BJ (cell line): Measurements from ENCODE around the gene CDK2. TPM values are rescaled to one million over a fixed set of nuclear protein-coding genes. Genes with fewer than 3 reads are reported as not detected.

Experiments
- CTCF ChIA-PET: fragments of 350-600 bp; formaldehyde crosslinking; extraction: SDS; loops from one replicate; lab custom pipeline; 2021; ENCODE audit warnings: antibody characterized with exemption, inconsistent platforms; lab: Yijun Ruan, JAX
- POLR2A ChIA-PET: fragments of 300-600 bp; sonication (Branson Sonifier 250); formaldehyde crosslinking; extraction: SDS; loops from one replicate; lab custom pipeline; 2021; ENCODE audit warnings: antibody characterized with exemption; lab: Charles Lee
- DNase-seq: peaks from one replicate; pipeline ENCODE4 v3.0.0-alpha.2; 2011; ENCODE audit warnings: low read depth
- H3K27me3 ChIP-seq: 2 replicates; pipeline ENCODE4 v1.6.0; 2011; ENCODE audit warnings: low read length; ENCODE audit not compliant: control insufficient read depth, insufficient read depth
- H3K36me3 ChIP-seq: 2 replicates; pipeline ENCODE4 v1.5.1; 2011; ENCODE audit warnings: low read length; ENCODE audit not compliant: control insufficient read depth, insufficient read depth
- H3K4me3 ChIP-seq: 2 replicates; pipeline ENCODE4 v1.5.1; 2011; ENCODE audit warnings: low read depth, mild to moderate bottlenecking, control low read depth, low read length
- CTCF ChIP-seq: IDR thresholded peaks from 2 replicates; pipeline ENCODE4 v1.5.1; 2011; ENCODE audit warnings: low read depth, mild to moderate bottlenecking, control low read depth, inconsistent platforms, low read length, moderate library complexity; ENCODE audit not compliant: insufficient read depth
- polyA plus RNA-seq: library from polyadenylated mRNA; depleted of rRNA; stranded (reverse); fragments of >200 nt; gene quantifications from 2 replicates; pipeline ENCODE4 v1.2.3, GENCODE V29; 2011

CDK2 gene
- polyA plus RNA-seq, 1 experiment, result 75.2 TPM

- CTCF ChIA-PET, result interaction anchor here (0.5 to 2.2 kb wide), 7 partner anchors 10 to 37 kb away, joined by 3 to 19 read pairs (median 3); partner anchors contain the start of gene SUOX
- TF ChIP-seq CTCF, result no peak
- Histone ChIP-seq H3K27me3 (no peaks in the 10 kb centered on the region), H3K36me3 (peaks cover 8% of the 10 kb centered on the region), H3K4me3 (peak overlapping the region; percentile 80)
- POLR2A ChIA-PET, result no interaction called here
- no peak for DNase-seq
These were observed 41.2 kb downstream of the CDK2 start for GRCh38 chr12:56007564-56008559.

- Histone ChIP-seq H3K36me3 (no peaks in the 10 kb centered on the region), H3K4me3 (no peak overlapping the region), H3K27me3 (no peaks in the 10 kb centered on the region)
- ChIA-PET POLR2A (no interaction called here), CTCF (interaction anchor here (1.1 to 1.9 kb wide), 3 partner anchors 14 to 37 kb away, joined by 4 to 11 read pairs (median 5); no protein-coding TSS in a partner anchor)
- no peak for DNase-seq
- no peak for TF ChIP-seq CTCF
These were observed 43.5 kb downstream of the CDK2 start for GRCh38 chr12:56010111-56010570.

GRCh38 chr12:56011509-56012090 lies 45.0 kb downstream of the CDK2 start:
- TF ChIP-seq CTCF, result no peak
- CTCF ChIA-PET, result interaction anchor here (1.3 kb wide), 1 partner anchor 18 kb away, joined by 7 read pairs; no protein-coding TSS in a partner anchor
- POLR2A ChIA-PET, result no interaction called here

GRCh38 chr12:56013482-56013881 lies 46.9 kb downstream of the CDK2 start:
- ChIA-PET CTCF (interaction anchor here (1.1 to 1.8 kb wide), 2 partner anchors 16 to 17 kb away, joined by 3 to 8 read pairs; partner anchors contain the start of gene SUOX), POLR2A (no interaction called here)
- no peak overlapping the region for H3K4me3 ChIP-seq
- no peak for TF ChIP-seq CTCF
- H3K27me3 ChIP-seq, result no peaks in the 10 kb centered on the region
- no peaks in the 10 kb centered on the region for H3K36me3 ChIP-seq
- DNase-seq, result no peak

More at GRCh38 chr12:56011509-56012090, 45.0 kb downstream of the CDK2 start:
- H3K4me3 ChIP-seq, result no peak overlapping the region
- H3K27me3 ChIP-seq, result no peaks in the 10 kb centered on the region
- no peaks in the 10 kb centered on the region for H3K36me3 ChIP-seq
- DNase-seq, result no peak

GRCh38 chr12:56014205-56014604 lies 47.6 kb downstream of the CDK2 start:
- DNase-seq, result no peak
- Histone ChIP-seq H3K36me3 (no peaks in the 10 kb centered on the region), H3K27me3 (no peaks in the 10 kb centered on the region), H3K4me3 (no peak overlapping the region)
- POLR2A ChIA-PET, result no interaction called here
- no peak for TF ChIP-seq CTCF
- CTCF ChIA-PET, result interaction anchor here (1.1 to 1.8 kb wide), 2 partner anchors 16 to 18 kb away, joined by 3 to 8 read pairs; partner anchors contain the start of gene SUOX
